Suprapubic skin (tissue), 3 donors: Measurements from ENCODE around the gene ADGRF4.

Source experiments
- POLR2A ChIP-seq, 2 donors: fragments of 450-650 bp; IDR thresholded peaks; one replicate each; pipeline ENCODE4 v1.6.1; 2017; ENCODE audit warnings: antibody characterized with exemption in 2 of 2, mild to moderate bottlenecking in 2 of 2, moderate library complexity in 2 of 2
- TF ChIP-seq, protein P1 (sequence below), 2 donors: fragments of 200-600 bp in 1 of 2; fragments of 450-650 bp in 1 of 2; sonication (generic) in 1 of 2; IDR thresholded peaks; one replicate each; pipeline ENCODE4 v1.5.1; 2016 to 2019; ENCODE audit warnings: antibody characterized with exemption in 2 of 2, mild to moderate bottlenecking in 1 of 2, moderate library complexity in 1 of 2

GRCh38 chr6:47654255-47654654, 44.1 kb upstream of the ADGRF4 start:
- no peak for TF ChIP-seq POLR2A (IDR thresholded peaks at IDR 0.05)
- TF ChIP-seq, protein P1, sequence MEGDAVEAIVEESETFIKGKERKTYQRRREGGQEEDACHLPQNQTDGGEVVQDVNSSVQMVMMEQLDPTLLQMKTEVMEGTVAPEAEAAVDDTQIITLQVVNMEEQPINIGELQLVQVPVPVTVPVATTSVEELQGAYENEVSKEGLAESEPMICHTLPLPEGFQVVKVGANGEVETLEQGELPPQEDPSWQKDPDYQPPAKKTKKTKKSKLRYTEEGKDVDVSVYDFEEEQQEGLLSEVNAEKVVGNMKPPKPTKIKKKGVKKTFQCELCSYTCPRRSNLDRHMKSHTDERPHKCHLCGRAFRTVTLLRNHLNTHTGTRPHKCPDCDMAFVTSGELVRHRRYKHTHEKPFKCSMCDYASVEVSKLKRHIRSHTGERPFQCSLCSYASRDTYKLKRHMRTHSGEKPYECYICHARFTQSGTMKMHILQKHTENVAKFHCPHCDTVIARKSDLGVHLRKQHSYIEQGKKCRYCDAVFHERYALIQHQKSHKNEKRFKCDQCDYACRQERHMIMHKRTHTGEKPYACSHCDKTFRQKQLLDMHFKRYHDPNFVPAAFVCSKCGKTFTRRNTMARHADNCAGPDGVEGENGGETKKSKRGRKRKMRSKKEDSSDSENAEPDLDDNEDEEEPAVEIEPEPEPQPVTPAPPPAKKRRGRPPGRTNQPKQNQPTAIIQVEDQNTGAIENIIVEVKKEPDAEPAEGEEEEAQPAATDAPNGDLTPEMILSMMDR (IDR thresholded peaks at IDR 0.05): no peak
